Measurements from ENCODE around the gene SLC9A8.
"Not testable (repeated sequence)": the region's sequence is repeated elsewhere in the genome, so short reads cannot be mapped to it uniquely, and the experiment has no call there.

SLC9A8 gene

DNA sequence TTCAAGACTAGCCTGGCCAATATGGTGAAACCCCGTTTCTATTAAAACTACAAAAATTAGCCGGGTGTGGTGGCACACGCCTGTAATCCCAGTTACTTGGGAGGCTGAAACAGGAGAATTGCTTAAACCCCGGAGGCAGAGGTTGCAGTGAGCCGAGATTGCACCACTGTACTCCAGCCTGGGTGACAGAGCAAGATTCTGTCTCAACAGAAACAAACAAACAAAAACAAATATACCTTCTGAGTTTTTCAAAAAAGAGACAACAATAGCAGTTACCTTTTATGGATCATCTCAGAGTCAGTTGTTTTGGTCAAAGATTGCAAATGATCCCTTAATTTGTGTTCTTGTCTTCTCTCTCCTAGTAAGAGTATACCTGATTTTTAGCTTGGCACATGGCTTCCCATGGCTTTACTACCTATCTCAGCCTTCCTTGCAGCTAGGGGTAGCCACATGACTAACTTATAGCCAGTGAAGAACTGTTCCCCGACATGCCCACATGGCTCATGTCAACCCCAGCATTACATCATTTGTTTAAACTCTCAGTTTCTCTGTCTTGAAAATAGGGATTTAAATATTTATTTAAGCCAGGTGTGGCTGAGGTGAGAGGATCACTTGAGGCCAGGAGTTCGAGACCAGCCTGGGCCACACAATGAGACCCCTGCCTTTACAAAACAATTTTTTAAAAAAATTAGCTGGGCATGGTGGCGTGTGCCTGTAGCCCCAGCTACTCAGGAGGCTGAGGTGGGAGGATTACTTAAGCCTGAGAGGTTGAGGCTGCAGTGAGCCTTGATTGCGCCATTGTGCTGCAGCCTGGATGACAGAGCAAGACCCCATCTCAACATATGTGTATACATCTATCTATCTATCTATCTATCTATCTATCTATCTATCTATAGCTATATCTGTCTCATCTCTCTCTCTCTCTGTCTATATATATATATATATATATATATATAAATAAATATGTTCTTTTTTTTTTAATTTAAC is 25.0 kb upstream of the SLC9A8 start:
- DNase-seq: no peak

DNA sequence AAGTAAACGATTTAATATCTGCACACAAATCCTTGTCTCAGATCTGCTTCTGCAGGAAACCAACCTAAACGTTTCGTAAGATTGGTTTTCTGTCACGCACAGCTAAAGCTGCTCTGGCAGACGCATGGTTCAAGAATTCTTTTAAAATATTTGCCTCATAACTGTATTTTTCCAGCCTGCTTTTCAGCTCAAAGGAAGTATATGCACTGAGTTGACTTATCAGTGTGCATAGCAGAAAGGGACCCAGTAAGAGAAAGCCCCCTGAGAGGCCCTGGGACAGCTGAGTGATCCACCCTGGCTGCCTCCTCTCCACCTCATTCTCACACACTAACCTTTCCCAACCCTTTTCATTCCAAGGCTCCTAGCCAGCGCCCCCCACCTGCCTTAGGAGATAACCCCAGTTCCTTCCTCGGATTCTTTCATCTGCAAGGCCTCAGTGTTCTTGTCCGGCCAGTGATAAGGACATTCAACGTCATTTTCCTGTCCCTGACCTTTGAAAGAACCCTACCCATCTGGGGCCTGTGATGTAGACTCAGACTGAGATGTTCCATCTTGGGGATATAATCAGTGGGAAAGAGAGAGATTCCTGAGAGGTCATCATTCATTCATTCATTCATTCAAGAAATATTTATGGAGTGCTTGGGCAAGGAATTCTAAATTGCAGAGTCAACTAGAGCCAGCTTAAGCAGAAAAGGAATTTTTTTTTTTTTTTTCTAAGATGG is 22.4 kb upstream of the SLC9A8 start:
- no peak for DNase-seq

DNA sequence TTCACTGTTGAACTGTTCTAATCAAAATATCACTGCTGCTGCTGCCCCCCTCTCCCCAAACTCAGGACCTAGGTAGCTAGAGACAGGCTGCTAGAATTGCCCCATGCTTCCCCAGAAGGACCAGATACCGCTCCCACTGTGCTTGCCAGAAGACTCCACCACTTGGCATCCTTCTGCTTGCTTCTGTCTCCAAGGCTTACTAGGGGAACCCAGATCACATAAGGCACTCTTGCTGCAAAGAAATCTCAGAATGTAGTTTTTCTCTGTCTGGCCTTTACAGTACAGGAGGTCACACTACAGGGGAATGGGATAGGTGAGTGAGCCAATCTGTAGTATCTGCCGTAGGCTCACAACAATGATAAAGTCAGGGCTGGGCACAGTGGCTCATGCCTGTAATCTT is 21.5 kb upstream of the SLC9A8 start:
- no peak for DNase-seq

DNA sequence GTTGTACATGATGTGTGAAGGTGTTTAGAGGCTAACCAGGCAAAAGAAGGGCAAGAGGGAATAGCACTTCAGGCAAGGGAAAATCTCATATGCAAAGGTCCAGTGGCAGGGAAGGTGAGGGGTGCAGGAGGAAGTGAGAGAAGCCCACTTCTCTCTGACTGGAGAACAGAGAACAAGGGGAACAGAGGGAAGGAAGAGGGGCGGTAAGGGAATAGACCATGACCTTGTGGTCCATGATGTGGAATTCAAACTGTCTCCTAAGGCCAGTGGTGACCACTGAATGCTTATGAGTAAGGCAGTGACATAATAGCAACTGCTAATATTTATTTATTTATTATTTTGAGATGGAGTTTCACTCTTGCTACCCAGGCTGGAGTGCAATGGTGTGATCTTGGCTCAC is 20.6 kb upstream of the SLC9A8 start:
- no peak for DNase-seq

DNA sequence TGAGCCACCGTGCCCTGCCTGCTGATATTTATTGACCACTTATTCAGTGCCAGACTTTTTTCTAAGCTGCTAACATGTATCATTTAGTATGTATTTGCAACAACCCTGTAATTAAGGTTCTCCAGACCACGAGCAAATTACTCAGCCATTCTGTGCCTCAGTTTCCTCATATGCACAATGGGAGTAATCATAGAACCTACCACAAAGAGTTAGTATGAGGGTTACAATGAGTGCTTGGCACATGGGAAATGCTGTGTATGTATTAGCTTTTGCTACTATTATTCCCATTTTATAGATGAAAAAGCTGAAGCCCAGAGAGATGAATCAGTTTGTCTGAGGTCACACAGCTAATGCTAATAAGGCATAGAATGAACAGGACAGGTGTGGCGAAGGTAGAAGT is 20.0 kb upstream of the SLC9A8 start:
- DNase-seq: no peak

DNA sequence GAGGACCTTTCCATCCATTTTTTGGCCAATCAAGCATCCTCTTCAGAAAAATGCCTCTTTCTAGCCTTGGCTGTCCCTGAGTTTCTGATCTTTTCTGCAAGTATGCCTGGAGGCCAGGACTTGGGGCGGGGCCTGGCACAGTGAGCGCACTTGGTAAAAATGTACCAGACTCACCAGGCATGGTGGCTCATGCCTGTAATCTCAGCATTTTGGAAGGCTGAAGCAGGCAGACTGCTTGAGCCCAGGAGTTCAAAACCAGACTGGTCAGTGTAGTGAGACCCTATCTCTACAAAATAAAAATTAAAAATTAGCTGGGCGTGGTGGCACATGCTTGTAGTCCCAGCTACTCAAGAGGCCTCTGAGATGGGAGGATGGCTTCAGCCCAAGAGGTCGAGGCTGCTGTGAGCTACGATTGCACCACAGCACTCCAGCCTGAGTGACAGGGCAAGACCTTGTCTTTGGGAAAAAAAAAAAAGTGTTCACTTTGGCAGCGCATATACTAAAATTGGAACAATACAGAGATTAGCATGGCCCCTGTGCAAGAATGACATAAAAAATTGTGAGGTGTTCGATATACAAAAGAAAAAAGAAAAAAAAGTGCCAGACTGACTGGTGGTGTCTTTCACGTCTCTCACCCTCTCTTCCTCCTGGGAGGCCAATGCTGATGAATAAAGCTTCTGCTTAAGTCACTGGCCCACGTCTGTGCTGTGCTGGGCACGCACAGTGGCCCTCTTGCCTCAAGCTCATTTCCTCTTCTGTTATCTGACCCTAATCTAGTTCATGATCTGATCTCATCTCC is 18.1 kb upstream of the SLC9A8 start:
- no peak for DNase-seq

DNA sequence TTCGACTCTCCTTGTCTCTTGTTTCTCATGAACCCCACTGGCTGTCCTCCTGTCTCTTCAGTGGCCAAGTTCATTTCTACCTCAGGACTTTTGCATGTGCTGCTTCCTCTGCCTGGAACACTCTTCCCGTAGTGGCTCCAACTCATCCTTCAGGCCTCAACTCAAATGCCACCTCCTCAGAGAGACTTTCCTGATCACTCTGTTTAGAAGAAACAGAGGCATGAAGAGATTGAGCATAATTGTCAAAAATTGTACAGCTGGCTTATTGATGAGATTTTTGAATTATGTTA is 17.5 kb upstream of the SLC9A8 start:
- no peak for DNase-seq

DNA sequence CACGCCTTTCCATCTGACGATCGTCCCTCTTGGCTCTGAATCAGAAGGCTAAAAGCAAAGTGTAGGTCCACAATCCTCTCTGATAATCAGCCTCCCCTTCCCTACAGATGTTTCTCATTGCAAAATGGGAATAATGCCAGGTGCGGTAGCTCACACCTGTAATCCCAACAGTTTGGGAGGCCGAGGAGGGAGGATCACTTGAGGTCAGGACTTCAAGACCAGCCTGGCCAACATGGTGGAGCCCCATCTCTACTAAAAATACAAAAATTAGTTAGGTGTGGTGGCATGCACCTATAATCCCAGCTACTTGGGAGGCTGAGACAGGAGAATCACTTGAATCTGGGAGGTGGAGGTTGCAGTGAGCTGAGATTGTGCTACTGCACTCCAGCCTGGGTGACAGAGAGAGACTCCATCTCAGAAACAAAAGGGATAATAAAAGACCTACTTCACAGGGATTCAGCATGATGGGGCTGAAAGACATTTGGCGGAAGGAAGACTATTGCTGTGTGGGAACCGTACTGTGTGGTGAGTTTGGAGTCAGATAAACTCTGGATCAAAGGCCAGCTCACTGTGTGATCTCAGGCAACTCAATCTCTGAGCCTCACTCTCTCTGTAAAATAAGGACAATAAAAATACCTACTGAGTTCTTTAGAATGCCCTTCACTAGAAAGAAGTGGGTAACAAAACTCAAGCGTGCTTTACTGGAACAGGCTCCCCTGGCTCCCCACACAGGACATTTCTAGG is 15.9 kb upstream of the SLC9A8 start:
- no peak for DNase-seq

DNA sequence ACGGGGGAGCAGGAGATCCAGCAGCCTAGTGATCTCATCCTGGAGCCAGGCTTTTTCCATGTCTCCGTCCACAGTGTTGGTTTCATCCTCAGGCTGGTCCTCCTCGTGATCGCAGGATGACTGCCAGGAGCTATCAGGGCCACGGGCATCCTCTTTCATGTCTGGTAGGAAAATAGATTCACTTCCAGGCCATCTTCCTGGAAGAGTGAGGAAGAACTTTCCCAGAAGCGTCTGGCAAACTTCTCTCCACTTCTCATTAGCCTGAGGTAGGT is 15.3 kb upstream of the SLC9A8 start:
- no peak for DNase-seq

DNA sequence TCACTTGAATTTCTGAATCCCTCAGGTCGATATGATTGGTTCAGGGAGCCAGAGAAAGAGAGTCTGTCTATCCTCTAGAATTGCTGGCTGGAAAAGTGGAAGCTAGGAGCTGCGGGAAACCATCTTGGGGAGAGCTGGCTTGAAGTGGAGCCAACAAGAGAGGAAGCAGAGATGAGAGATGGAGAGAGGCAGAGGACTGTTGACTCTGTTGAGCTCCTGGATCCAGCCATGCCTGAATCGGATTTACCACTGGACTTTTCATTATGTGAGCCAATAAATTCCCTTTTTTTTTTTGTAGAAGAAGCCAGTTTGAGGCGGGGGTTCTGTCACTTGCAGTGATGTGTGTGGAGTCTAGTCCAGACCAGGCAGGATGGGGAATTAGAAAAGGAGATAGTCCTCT is 13.9 kb upstream of the SLC9A8 start:
- DNase-seq: no peak

DNA sequence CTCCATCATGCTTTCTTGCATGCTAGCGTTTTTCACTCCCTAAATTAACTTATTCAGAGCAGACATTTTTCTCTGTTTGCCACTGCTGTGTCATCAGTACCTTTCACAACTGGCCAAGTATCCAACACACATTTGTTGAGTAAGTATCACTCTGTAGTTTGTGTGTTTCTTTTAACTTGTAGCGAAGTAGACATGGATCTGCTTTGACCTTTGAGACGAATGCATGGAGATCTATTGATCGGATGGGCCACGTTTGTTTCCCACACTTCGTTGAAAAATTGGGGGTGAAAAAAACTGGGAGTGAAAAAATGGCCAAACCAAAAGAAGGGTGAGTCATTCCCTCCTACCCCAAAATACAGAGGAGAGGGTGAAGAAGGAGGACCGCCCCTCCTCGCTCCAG is 12.9 kb upstream of the SLC9A8 start:
- DNase-seq: no peak

DNA sequence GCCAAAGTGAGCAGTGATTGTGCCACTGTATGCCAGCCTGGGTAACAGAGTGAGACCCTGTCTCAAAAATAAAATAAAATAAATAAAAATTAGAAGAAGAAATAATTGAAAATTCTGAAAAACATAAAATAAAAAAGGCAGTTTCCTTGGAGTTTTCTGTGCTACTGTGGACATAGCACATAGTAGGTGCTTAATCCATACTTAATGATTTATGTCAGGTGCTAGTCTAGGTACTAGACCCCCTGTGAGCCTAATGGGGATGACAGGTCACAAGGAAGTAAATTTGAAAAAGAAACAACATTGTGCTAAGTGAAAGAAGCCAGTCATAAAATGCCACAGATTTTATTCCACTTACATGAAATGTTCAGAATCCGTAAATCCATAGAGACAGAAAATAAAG is 9.2 kb upstream of the SLC9A8 start:
- no peak for DNase-seq

DNA sequence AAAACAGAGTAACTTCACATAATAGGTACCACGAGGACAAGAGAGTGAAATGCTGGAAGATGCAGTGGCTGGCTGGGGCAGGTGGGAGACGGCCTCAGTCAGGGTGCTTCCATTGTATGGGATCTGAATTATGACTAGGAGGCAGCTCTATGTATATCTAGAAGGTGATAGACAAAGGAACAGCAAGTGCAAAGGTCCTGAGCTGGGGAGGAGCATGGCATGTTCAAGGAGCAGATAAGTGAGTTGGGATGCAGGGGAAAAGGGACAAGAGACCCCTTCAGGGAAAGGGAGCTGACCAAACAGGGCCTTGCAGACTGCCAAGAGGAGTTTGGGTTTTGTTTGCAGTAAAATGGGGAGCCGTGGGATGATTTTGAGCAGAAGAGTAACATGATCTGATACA is 8.3 kb upstream of the SLC9A8 start:
- no peak for DNase-seq

DNA sequence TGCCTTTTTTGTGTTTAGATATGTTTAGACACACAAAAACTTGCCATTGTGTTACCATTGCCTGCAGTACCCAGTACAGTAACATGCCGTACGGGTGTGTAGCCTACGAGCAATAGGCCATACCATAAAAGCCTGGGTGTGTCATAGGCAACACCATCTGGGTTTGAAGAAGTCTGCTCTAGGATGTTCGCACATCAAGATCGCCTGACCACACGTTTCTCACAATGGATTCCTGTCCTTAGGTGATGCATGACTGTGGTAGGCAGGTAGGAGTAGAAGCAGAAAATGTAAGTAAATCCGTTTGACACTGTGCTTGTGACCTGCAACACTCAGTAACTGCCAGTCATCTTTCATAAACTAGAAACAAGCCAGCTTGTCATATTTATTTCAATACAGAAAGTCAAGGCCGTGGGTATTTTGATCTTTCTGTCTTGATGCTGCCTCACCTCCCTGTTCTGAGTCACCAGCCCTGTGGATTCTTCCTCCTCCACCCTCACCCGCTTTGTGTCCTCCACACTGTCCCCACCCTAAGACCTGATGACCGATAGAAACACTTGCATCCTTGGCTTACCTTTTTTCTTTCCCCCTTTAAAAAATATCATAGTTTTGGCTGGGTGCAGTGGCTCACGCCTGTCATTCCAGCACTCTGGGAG is 7.3 kb upstream of the SLC9A8 start:
- not testable (repeated sequence) for DNase-seq

DNA sequence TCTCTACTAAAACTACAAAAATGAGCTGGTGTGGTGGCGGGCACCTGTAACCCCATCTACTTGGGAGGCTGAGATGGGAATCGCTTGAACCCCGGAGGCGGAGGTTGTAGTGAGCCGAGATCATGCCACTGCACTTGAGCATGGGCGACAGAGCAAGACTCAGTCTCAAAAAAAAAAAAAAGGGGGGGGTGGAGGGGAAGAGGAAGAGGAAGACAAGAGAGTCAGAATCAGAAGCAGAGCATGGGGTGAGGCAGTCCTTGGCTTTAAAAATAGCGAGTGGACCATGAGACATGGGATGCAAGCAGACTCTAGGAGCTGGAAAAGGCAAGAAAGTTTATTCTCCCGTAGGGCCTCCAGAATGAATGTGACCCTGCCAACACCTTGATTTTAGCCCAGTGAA is 3.9 kb upstream of the SLC9A8 start:
- DNase-seq: no peak

DNA sequence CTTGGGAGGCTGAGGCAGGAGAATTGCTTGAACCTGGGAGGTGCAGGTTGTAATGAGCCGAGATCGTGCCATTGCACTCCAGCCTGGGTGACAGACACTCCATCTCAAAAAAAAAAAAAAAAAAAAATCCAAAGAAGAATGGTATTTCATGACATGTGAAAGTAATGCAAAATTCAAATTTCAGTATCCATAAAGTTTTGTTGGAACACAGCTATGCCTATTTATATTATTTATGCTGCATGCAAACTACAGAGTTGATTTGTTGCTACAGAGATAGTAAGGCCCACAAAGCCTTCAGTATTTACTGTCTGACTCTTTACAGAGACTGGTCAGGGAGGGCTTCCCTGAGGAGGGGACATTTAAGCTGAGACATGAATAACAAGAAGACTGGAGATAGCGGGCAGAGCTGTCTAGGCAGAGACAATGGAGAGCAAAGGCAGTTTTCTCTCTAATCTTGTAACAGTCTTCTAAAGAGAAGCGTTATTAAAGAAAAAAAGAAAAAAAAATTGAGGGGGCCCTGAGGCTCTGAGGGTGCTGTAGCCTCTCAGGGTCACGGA is 2.7 kb upstream of the SLC9A8 start:
- no peak for DNase-seq

DNA sequence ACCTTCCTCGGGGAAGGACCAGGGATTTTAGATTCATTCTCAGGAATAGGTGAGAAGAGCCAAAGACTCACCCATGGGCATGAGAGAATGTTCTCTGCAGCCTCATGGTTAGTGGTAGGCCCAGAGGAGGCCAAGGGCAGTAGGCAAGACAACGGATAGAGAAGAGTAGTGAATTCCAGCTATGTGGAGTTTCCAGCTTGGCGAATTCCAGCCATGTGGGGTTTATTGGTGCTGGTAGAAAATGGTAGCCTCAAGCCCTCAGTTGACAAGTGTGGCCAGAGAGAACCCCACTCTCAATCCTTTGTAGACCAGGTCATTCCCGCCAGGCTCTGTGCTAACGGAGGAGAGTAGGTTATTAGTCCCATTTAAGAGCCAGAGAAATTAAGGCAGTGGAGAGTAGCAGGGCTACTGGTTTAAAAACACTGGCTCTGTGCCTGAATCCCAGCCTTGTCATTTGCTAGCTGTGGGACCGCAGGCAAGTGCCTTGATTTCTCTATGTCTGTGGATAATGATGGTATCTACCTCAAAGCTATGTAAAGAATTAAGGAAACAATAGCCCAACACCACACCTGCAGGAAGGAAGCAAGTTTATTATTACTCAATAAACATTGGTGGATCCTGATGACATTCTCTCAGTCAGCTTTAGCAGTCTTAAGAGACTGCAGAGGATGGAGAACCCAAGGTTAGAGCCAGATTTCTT is 2.0 kb upstream of the SLC9A8 start:
- DNase-seq: no peak

DNA sequence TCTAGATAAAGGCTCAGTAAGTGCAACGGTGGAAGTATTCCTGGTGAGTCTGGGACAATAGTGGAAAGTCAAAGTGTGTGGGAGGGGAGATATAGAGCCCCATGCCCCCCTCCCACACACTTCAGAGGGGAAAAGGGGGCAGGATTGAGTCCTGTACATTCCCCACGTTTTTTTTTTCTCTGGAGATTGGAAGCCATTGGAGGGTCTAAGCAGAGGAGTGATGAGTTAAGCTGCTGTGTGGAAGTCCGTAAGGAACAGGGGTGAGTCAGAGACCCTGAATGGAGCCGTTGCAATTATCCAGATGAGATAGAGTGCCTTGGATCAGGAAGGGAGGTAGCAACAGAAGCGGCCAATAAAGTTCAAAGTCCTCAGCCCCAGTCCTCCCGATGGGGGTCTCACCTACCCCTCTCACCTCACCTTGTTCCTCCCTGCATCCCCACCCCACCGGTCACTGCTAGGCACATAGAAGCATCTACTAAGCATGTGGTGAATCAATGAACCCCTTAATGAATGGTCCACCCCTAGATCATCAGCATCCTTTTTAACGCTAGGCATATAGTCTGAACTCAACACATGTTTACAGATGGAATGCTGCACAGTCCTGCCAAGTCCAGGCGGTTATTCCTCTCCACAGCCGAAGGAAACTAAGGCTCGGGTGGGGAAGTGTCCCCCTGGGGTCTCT is 662 bp upstream of the SLC9A8 start:
- no peak for DNase-seq

DNA sequence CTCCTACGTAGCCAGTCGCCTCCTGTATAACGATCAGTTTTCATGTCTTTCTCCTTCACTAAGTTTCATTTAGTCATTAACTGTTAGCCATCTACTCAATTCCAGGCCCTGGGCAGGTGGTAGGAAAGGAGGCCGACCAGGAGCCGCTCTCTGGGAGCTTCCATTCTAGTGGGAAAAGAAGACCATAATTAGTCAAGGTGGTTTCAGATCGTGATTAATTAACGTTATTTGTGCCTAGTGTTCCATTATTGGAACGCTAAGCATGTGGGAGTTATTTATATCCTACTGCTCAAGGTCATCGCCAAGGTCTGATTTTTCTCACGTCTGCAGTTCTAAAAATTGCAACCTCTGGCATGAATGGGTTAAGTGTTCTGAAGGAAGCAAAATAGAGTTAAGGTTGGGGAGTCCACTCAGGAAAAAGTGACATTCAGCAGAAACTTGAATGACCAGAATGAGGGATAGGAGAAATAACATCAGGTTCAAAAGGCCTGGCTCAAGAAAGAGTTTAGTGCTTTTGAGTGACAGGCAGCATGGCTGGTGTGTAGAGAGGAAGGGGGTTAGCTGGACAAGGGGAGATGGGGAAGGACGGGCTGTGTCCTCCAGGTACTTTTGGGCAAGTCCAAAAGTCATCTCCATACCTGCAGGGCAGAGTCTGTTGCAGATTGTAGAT is 812 bp downstream of the SLC9A8 start:
- no peak for DNase-seq

DNA sequence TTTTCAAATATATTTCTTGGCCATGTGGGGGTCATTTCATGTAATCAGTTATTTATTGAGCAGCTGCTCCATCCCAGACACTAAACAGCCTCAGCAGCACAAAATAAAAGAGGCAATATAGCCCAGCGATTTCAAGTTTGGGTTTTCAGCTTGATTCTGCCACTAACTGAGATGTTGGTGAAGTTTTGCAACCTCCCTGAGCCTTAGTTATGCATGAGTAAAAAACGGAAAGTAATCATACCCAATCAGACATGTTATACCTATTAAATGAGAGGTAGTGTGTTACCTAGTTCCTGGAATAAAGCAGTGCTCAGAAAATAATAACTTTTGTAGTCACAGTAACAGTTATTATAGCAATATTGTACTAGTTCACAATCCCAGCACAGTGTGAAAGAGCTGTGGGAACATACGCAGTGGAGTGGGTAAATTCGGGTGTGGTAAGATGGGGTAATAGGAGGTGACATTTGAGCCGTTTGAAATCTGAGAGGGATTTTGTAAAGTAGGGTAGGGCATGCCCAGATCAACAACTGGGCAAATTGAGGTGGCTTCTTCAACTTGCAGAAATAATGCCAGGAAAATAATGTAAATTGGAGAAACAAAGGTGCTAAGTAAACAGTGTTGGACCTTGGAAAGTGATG is 1.5 kb downstream of the SLC9A8 start:
- DNase-seq: no peak
